HS-27A (cell line): ENCODE data around the gene GALNT6.

Experiments used
- DNase-seq: peaks from one replicate; pipeline ENCODE4 v3.0.0-alpha.2; 2012; ENCODE audit warnings: low read depth, missing footprints

GALNT6 gene, protein sequence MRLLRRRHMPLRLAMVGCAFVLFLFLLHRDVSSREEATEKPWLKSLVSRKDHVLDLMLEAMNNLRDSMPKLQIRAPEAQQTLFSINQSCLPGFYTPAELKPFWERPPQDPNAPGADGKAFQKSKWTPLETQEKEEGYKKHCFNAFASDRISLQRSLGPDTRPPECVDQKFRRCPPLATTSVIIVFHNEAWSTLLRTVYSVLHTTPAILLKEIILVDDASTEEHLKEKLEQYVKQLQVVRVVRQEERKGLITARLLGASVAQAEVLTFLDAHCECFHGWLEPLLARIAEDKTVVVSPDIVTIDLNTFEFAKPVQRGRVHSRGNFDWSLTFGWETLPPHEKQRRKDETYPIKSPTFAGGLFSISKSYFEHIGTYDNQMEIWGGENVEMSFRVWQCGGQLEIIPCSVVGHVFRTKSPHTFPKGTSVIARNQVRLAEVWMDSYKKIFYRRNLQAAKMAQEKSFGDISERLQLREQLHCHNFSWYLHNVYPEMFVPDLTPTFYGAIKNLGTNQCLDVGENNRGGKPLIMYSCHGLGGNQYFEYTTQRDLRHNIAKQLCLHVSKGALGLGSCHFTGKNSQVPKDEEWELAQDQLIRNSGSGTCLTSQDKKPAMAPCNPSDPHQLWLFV

DNA sequence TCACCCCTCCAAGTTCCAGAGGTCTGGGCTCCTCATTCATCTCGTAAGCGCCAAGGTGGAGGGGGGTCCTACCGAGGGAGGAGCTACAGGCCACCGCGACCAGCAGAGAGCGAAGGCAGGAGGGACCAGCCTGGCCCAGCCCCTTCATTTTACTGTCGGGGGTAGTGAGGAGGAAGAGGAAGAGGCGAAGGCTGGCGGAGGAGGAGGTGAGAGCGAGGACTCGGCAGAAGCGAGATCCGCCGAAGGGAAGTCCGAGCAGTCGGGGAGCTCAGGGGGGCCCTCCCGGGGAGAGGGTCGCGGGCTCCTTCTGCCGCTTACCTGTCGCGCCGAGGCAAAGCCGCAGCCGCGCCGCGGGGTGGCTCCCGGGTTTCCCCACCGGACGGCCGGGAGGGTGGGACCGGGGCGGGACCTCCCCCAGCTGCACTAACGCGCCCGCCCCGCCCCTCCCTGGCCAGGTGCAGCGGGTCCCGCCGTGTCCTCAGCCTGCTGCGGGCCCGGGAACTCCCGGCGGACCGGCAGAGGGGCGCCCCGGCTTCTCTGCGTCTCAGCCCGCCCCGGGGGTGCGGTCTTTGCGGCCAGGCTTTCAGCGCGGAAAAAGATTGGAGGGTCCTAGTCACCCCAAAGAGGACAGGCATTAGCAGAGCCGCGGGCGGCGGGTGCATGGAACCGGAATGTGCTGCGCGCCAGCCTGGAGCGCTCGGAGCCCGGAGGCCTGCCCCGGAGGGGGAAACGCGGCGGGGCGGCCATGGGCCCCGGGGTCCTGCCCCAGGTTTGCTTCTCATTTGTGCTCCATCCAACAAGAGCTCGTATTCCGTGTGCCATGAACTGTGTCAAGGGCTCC is at the start of gene GALNT6:
GALNT6 (minus strand) TSS at position 124 of the 841 bp plus-strand sequence. CDS start 11,625 bp downstream, outside the sequence.
- no peak for DNase-seq

DNA sequence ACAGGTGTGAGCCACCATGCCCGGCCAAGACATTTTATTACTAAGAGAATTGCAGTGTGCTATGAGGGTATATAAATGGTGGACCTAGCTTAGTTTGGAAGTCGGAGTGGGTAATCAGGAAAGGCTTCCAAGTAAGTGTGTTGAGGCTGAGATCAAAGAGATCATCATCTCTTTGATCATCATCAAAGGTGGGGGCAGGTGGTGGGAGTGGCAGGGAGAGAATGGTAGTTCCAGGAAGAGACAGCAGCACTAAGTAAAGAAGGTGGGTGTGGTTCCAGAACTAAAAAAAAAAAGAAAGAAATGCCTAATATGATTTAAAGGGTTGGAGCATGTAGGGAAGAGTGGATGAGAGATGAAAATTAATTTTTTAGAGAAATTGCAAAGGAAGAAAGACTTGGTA is 48.1 kb upstream of the GALNT6 start:
- no peak for DNase-seq

DNA sequence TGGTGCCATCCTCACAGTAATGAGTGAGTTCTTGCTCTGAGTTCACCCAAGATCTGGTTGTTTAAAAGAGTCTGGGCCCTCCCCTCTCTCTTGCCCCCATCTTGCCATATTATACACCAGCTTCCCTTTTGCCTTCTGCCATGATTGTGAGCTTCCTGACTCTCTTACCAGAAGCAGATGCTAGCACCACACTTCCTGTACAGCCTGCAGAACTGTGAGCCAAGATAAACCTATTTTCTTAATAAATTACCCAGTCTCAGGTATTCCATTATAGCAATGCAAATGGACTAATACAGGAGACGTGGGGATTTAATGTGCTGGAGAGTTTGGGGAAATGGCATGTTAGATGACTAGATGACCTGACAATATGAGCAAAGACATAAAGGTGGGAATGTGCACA is 46.2 kb upstream of the GALNT6 start:
- DNase-seq = no peak

DNA sequence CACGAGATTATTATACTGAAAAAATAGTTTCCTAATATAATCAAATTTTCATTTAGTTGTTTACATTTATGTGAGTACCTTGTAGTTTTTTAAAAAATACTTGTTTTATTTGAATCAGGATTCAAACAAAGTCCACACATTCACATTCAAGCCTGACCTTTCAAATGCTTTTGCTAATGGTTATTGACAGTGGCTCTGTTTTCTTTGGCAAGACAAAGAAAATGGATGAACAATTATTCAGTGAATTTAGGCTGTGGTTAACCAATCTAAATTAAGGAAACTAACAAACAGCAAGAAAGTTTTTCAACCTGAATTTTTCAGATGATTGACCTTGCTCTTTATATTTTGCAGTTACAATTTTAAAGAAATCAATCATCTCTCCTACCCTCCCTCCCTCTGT is 43.1 kb upstream of the GALNT6 start:
- DNase-seq = no peak

DNA sequence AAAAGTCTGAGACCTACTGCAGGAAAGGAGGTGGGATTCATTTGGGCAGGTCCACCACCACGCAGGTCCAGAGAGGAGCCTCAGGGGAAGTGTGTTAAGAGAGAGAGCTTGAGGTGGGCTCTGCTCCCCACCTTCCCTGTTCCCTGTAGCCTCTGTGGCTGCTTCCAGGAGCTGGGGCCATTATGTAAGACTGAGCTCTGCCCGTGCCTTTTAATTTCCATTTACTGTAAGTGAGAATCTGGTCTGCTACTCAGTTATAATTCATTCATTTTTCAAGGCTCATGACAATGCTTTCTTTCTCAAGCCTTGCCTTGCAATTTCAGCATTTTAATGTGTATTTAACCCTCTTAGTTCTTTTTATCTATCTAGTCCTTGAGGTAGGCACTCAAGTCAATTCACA is 41.7 kb upstream of the GALNT6 start:
- no peak for DNase-seq

DNA sequence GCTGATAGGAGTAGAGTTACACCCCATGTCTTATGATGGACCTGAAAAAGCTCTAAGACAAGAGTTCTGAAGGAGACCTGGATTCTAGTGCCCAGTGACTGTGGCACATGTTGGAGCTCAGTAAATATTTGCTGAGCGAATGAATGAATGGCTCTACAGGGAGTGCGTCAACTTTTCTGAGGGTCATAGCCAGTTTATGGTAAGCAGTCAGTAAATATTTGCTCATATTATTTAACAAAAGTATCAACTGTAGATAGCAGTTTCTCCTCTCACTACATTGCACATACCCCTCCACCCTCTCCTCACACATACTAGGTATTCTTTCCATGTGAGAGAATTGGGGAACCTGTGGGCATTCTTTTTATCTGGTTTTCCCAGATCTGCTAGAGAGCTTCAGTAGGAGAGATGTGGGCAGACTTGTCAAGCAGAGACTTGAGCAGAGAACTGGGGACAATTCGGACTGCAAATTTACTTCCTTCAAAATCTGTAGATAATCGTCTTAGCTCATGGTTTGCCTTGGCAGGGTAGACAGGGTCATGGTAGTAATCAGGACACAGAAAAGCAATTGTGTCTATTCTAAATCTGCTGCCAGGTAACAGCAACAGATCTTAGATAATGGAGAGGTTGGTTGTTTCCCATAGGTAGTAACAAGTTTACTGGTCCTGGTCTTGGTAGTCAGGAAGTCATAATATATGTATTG is 39.1 kb upstream of the GALNT6 start:
- no peak for DNase-seq

DNA sequence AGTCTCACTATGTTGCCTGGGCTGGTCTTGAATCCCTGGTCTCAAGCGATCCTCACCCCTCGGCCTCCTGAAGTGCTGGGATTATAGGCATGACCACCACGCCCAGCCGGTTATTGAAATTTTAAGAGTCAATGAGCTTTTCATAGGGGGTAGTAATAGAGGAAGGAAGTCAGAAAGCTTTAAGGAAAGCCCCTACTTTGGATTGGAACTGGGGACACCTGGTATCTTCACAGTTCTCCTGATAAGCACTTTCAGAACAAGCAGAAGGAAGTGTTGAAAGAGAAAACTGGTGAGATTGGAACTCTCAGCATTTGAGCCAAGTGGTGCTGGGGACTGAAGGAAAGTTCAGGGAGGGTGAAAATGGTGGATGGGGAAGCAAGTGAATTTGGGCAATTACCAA is 38.5 kb upstream of the GALNT6 start:
- no peak for DNase-seq

DNA sequence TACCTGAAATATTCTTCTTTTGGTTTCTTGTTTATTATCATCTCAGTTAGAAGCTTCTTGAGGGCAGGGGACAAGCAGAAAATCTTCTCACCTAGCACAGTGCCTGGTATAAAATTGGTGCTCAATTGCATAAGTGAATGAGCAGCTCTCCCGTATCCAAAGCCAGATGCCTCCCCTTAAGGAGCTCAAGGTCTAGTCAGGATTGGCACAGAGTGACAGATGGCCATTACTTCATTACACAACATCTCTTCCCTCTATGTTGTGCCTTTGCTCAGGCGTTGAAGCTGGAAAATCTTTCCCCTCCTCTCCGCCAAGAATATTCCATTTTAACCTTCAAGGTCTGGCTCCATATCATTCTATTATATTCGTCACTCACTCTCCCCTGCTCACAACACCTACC is 37.0 kb upstream of the GALNT6 start:
- no peak for DNase-seq

DNA sequence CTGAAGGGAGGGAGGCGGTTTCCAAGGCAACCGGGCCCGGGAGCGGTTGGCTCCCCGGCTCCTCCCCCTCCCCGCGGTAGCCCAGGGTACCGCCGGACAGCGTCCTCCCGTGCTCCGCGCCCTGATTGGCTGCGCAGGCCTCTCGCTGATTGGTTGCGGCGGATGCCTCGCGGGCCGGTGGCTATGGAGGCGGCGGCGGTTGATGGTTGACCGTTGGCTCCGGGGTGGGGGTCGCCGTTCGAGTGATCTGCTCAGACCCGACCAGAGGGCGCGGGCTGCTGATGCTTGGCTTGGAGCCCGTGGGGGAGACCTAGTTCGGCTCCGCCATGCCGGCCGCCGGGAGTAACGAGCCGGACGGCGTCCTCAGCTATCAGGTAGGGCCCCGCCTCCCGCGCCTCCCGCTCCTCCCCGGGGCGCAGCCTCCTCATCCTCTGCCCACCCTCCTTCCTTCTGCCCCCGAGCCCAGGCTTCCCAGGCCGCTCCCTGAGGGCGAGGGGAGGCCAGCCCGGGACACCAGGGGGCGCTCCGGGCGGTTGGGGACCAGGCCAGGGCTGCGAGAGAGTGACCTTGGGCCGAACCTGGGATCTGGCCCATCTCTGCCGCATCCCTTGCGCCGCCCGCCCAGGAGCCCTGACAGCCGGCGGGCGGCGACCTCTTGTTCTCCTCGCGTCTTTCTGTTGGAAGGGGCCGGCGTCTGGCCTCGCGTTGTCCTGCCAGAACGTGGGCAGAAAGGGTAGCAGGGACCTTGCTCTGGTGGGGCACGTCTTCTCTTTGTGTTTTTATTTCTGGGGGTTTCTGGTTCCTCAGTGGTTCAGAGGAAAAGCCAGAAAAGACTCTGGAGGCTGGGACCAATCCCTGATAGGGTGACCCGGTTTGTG is 33.7 kb upstream of the GALNT6 start, which contains the start of gene SLC4A8:
SLC4A8 (plus strand) TSS at position 170 of the 878 bp plus-strand sequence; CDS start at position 327, 157 bp downstream.
- peak; percentile 70 for DNase-seq

DNA sequence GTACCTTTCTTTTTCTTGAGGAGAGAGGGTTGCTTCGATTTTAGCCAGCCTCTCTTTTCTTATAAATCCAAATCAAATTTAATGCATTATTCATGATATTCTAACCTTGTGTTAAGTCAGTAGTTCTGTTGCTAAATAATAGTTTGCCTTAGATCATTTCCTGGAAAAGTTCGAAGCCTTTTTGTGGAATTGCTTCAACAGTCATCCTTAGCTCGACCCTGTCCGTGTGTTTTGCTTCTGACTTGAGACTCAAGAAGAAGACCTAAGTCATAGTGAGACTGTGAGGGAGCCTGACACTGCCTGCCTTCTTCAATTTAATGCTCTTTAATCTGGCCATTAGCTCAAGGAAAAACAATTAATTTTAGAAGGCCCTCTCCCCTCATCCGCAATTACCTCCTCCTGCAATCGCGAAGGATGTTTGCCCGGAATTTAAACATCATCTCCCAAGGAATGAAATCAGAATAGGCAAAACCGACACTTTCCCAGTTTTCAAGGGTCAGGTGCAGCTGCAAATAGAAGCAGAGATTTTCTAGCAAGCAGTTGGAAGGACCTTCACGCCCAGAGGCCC is 33.0 kb upstream of the GALNT6 start:
- no peak for DNase-seq

DNA sequence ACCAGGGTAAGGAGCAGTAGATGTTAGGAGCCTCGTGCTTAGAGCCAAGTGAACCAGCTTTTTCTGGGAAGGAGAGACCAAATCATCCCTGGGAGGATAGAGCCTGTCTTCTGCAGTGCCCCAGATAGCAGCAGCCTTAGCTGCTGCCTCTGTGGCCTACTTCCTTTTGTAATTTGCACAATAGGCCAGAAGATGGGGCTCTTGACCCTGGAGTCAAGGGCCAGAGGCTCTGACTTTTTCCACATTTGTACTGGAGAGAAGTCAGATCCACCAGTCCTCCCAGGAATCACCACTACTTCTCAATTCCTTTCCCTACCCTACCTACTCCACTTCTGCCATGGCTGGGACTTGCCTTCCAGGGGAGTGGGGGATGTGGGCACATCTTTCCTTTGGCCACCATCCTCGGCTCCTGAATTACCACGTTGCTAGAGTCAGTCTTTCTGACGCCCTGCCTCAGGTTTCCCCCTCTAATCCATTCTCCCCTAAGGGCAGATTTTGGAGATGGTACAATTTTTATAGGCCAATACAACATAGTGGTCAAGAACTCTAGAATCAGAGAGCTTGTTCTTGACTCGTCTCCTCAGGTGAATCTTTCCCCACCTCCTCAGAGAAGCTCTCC is 30.2 kb upstream of the GALNT6 start:
- peak; percentile 42 for DNase-seq

DNA sequence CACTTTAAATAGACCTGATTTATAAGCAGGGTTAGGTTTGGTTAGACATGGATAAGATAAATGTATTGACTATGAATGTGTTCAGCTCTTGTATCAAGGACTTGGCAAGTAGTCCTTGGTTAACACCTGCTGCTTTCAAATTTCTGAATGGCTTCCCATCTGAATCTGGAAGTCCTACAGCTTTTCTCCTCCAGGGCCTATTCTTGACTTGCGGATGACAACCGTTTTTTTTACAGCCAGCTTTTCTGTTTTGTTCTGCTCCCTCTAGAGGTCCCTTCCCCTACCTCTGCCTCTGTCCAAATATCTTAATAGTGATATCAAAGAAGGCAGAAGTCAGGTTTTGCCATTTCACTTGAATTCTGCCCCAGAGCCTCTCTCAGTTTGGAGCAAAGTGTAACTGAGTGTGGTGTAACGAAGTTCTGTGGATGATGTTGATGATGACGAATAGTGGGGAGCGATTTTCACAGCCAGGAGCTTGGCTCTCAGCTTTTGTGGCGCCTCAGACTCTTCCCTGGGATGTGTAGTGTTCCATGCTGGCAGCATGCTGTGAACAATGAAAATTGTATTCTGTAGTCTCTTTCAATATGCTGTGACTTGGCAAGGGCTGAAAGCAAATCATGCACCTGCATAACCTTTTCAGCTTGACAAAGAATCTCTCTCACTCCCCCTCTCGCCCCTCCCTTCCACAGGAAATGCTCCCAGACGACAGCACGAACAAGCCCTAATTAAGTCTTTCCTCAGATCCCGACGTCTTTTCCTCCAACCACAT is 28.4 kb upstream of the GALNT6 start:
- DNase-seq = no peak

DNA sequence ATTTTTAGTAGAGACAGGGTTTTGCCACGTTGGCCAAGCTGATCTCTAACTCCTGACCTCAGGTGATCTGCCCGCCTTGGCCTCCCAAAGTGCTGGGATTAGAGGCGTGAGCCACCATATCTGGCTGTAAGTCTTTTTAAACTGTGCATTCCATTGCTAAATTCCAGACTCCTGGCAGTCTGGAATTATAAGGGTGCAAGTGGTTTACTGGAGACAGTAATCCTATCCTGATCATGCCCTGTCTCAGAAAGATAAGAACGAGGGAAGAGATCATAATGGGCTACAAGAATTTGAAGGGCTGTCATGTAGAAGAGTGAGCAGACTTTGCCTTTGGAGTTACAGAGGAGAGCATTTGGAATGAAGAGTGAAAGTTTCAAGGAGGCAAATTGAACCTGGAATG is 26.6 kb upstream of the GALNT6 start:
- no peak for DNase-seq

DNA sequence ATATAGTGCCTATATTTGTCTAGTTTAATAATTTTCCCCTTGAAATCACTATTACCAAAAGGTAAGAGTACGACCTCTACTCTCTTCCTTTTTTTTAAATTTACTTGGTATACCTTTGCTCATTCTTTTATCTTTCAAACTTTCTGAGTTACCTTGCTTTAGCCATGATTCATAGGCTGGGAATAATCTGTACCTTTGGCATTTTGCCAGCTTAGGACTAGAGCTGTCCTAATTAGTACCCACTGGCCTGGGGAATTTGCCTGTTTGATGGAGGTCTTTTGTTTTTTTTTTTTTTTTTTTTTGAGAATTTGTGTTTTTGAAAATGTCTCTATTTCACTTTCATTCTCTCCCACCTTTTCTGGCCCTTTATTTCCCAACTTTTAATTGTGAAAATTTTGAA is 24.7 kb upstream of the GALNT6 start:
- DNase-seq = no peak

DNA sequence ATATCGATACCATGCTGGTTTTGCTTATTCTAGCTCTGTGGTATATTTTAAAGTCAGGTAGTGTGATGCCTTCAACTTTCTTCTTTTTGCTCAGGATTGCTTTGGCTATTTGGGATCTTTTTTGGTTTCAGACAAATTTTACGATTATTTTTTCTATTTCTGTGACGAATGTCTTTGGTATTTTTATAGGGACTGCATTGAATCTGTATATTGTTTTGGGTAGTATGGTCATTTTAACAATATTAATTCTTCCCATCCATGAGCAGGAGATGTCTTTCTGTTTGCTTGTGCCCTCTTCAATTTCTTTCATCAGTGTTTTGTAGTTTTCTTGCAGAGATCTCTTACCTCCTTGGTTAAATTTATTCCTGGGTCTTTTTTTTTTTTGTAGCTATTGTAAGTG is 22.6 kb upstream of the GALNT6 start:
- DNase-seq = no peak

DNA sequence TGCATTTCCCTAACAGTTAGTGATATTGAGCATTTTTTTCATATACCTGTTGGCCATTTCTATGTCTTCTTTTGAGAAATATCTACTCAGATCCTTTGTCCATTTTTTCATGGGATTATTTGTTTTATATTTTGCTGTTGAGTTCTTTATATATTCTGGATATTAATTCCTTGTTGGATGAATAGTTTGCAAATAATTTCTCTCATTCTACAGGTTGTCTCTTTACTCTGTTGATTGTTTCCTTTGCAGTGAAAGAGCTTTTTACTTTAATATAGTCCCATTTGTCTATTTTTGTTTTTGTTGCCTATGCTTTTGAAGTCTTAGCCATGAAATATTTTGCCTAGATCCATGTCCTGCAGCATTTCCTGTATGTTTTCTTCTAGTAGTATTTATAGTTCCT is 21.9 kb upstream of the GALNT6 start:
- no peak for DNase-seq

DNA sequence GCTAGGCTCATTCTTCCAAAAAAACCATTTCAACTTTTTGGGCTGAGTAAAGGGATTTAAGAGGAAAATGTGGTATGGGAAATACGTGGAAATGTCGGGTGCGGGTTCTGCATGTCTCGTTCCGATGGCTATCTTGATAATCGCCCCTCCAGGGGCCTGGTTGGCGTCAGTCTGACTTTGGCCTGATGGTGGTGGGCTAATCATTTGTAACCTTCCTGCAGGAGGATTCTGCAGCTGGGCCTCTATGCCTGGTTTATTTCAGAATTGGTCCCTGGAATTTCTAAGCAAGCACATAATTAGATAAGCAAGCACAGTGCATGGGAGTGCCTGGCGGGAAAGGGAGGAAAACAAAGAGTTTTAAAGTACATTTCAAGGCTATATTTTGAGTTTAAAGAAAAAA is 18.6 kb upstream of the GALNT6 start:
- no peak for DNase-seq

DNA sequence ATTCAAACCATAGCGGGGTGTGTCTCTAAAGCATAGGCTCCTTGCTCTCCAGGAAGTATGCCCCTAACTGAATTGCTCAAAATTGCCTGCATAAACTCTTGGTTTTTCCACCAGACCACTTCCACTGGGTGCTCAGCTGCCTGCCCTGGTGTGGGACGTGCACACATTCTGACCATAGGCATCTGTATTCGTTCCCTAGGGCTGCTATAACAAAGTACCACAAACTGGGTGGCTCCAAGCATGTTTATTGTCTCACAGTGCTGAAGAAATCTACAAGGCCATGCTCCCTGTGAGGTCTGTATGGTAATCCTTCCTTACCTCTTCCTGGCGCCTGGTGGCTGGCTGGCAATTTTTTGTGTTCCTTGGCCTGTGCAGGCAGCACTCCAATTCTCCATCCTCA is 16.4 kb upstream of the GALNT6 start:
- no peak for DNase-seq

DNA sequence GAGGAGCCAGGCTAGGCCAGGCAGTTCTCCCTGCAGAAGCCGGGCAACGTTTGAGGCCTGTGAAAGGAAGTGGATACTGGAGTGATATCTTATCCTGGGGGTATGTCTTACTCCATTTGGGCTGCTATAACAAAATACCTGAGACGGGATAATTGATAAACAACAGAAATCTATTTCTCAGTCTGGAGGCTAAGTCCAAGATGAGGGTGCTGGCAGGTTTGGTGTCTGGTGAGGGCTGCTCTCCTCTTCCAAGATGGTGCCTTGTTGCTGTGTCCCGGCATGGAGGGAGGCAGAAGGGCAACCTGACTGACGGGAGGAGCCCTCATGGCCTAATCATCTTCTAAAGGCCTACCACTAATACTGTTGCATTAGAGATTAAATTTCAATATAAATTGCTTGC is 15.7 kb upstream of the GALNT6 start:
- DNase-seq = no peak

DNA sequence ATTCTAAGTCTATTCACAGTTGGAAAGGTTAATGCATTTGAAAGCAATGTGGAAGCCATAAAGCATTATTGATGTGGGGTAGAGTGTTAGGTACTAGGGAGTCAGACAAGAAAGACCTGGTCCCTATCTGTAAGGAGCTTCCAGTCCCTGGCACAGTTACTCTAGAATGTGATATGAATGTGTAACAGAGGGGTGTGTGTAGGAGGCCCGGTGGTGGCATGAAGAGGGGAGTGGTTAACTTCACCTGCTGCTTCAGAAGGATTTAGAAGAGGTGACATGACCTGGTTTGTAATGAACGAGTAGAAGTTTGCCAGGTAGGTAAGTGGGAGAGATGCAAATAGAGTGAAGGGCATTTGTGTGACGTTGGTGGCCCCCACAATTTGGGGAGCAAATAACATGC is 15.1 kb upstream of the GALNT6 start:
- DNase-seq = no peak
